Measurements from ENCODE around the gene THAP8. TPM values are rescaled to one million over a fixed set of nuclear protein-coding genes. Genes with fewer than 3 reads are reported as not detected.

THAP8 gene
- total RNA-seq, 1 experiment from 2014 or later: 7.6 TPM

- Mint-ChIP-seq H3K36me3 (ENCODE audit: insufficient read depth, unreplicated experiment) (peaks cover 24% of the 10 kb centered on the region), H3K27me3 (ENCODE audit: insufficient read depth, unreplicated experiment) (no peaks in the 10 kb centered on the region), H3K27ac (ENCODE audit: unreplicated experiment) (no peak overlapping the region), H3K4me3 (ENCODE audit: unreplicated experiment) (no peak overlapping the region), H3K9me3 (ENCODE audit: unreplicated experiment) (no peaks in the 10 kb centered on the region), H3K4me1 (ENCODE audit: low read depth, unreplicated experiment) (peaks cover 8% of the 10 kb centered on the region)
- POLR2A ChIA-PET: no interaction called here
- Histone ChIP-seq H3K4me3 (ENCODE audit: low read depth, low read length) (no peak overlapping the region), H3K36me3 (ENCODE audit: control insufficient read depth, insufficient read depth, low read length) (peaks cover 2% of the 10 kb centered on the region; the same call in 1 of the 2 replicates), H3K4me1 (no peaks in the 10 kb centered on the region; the same call in 1 of the 2 replicates), H3K9me3 (no peaks in the 10 kb centered on the region), H3K27me3 (replicated peaks; ENCODE audit: control insufficient read depth, insufficient read depth, low read length) (no peaks in the 10 kb centered on the region)
- no TSS peak for BruUV-seq (replicated peaks)
- TF ChIP-seq CTCF (IDR thresholded peaks at IDR 0.05; ENCODE audit: insufficient read depth in 1 of 2, low read depth in 1 of 2, low read length in 1 of 2, severe bottlenecking in 1 of 2, unreplicated experiment in 1 of 2): peak in 1 of 2 experiments; percentile 6
- DNase-seq: no peak
- intact Hi-C loops (cut with micrococcal nuclease; ENCODE audit: unreplicated experiment): no loop called here
- CTCF ChIA-PET: interaction anchor here (1.2 kb wide), 1 partner anchor 23 kb away, joined by 3 read pairs; no protein-coding TSS in a partner anchor
Measured at GRCh38 chr19:36030264-36031148, 23.6 kb downstream of the THAP8 start.

GRCh38 chr19:36028313-36029041 lies 25.6 kb downstream of the THAP8 start:
- peaks cover 19% of the 10 kb centered on the region for H3K36me3 Mint-ChIP-seq (ENCODE audit: insufficient read depth, unreplicated experiment)
- H3K4me3 Mint-ChIP-seq (ENCODE audit: unreplicated experiment): no peak overlapping the region
- Histone ChIP-seq H3K4me1 (no peaks in the 10 kb centered on the region), H3K36me3 (ENCODE audit: control insufficient read depth, insufficient read depth, low read length) (no peaks in the 10 kb centered on the region; the same call in 1 of the 2 replicates), H3K27me3 (replicated peaks; ENCODE audit: control insufficient read depth, insufficient read depth, low read length) (no peaks in the 10 kb centered on the region), H3K4me3 (ENCODE audit: low read depth, low read length) (no peak overlapping the region), H3K9me3 (no peaks in the 10 kb centered on the region)
- intact Hi-C loops (cut with micrococcal nuclease; ENCODE audit: unreplicated experiment): no loop called here
- H3K4me1 Mint-ChIP-seq (ENCODE audit: low read depth, unreplicated experiment): peaks cover 5% of the 10 kb centered on the region
- no peak for TF ChIP-seq CTCF (IDR thresholded peaks at IDR 0.05; ENCODE audit: insufficient read depth in 1 of 2, low read depth in 1 of 2, low read length in 1 of 2, severe bottlenecking in 1 of 2, unreplicated experiment in 1 of 2)
- H3K27me3 Mint-ChIP-seq (ENCODE audit: insufficient read depth, unreplicated experiment): no peaks in the 10 kb centered on the region
- ChIA-PET POLR2A (no interaction called here), CTCF (no interaction called here)
- H3K9me3 Mint-ChIP-seq (ENCODE audit: unreplicated experiment): no peaks in the 10 kb centered on the region
- DNase-seq: no peak
- no peak overlapping the region for H3K27ac Mint-ChIP-seq (ENCODE audit: unreplicated experiment)
- BruUV-seq (replicated peaks): no TSS peak

- no peaks in the 10 kb centered on the region for H3K4me1 ChIP-seq
- ChIA-PET CTCF (no interaction called here), POLR2A (no interaction called here)
- H3K27me3 ChIP-seq (replicated peaks; ENCODE audit: control insufficient read depth, insufficient read depth, low read length): no peaks in the 10 kb centered on the region
- H3K4me1 Mint-ChIP-seq (ENCODE audit: low read depth, unreplicated experiment): peaks cover 5% of the 10 kb centered on the region
- no peaks in the 10 kb centered on the region for H3K9me3 ChIP-seq
- intact Hi-C loops (cut with micrococcal nuclease; ENCODE audit: unreplicated experiment): no loop called here
- no TSS peak for BruUV-seq (replicated peaks)
- peaks cover 25% of the 10 kb centered on the region for H3K36me3 Mint-ChIP-seq (ENCODE audit: insufficient read depth, unreplicated experiment)
- H3K36me3 ChIP-seq (ENCODE audit: control insufficient read depth, insufficient read depth, low read length): no peaks in the 10 kb centered on the region; the same call in 1 of the 2 replicates
- no peak overlapping the region for H3K27ac Mint-ChIP-seq (ENCODE audit: unreplicated experiment)
- no peak for TF ChIP-seq CTCF (IDR thresholded peaks at IDR 0.05; ENCODE audit: insufficient read depth in 1 of 2, low read depth in 1 of 2, low read length in 1 of 2, severe bottlenecking in 1 of 2, unreplicated experiment in 1 of 2)
- no peaks in the 10 kb centered on the region for H3K9me3 Mint-ChIP-seq (ENCODE audit: unreplicated experiment)
- H3K4me3 Mint-ChIP-seq (ENCODE audit: unreplicated experiment): no peak overlapping the region
- H3K4me3 ChIP-seq (ENCODE audit: low read depth, low read length): no peak overlapping the region
- H3K27me3 Mint-ChIP-seq (ENCODE audit: insufficient read depth, unreplicated experiment): no peaks in the 10 kb centered on the region
- no peak for DNase-seq
Measured at GRCh38 chr19:36027696-36028095, 26.4 kb downstream of the THAP8 start.

Data from Caco-2 (cell line).